HL-60 (cell line): ENCODE data around the gene TUBB2A.
"Not testable (repeated sequence)": the region's sequence is repeated elsewhere in the genome, so short reads cannot be mapped to it uniquely, and the experiment has no call there.

ENCODE experiments used
- CTCF ChIP-seq: IDR thresholded peaks from one replicate; pipeline ENCODE4 v1.5.1; 2011; ENCODE audit warnings: low read length, control low read depth, inconsistent platforms; ENCODE audit not compliant: insufficient read depth
- TF ChIP-seq, protein P1 (sequence below): IDR thresholded peaks from 2 replicates; pipeline ENCODE4 v1.6.1; 2012; ENCODE audit warnings: low read depth; ENCODE audit not compliant: insufficient replicate concordance

- not testable (repeated sequence) for TF ChIP-seq CTCF
- TF ChIP-seq, protein P1, sequence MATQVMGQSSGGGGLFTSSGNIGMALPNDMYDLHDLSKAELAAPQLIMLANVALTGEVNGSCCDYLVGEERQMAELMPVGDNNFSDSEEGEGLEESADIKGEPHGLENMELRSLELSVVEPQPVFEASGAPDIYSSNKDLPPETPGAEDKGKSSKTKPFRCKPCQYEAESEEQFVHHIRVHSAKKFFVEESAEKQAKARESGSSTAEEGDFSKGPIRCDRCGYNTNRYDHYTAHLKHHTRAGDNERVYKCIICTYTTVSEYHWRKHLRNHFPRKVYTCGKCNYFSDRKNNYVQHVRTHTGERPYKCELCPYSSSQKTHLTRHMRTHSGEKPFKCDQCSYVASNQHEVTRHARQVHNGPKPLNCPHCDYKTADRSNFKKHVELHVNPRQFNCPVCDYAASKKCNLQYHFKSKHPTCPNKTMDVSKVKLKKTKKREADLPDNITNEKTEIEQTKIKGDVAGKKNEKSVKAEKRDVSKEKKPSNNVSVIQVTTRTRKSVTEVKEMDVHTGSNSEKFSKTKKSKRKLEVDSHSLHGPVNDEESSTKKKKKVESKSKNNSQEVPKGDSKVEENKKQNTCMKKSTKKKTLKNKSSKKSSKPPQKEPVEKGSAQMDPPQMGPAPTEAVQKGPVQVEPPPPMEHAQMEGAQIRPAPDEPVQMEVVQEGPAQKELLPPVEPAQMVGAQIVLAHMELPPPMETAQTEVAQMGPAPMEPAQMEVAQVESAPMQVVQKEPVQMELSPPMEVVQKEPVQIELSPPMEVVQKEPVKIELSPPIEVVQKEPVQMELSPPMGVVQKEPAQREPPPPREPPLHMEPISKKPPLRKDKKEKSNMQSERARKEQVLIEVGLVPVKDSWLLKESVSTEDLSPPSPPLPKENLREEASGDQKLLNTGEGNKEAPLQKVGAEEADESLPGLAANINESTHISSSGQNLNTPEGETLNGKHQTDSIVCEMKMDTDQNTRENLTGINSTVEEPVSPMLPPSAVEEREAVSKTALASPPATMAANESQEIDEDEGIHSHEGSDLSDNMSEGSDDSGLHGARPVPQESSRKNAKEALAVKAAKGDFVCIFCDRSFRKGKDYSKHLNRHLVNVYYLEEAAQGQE: not testable (repeated sequence)
Observed at GRCh38 chr6:3173636-3174089, 16.3 kb upstream of the TUBB2A start.
